ENCODE results near the gene ITLN2. TPM values are rescaled to one million over a fixed set of nuclear protein-coding genes. Genes with fewer than 3 reads are reported as not detected.

The ITLN2 gene
- total and polyA plus RNA-seq, 10 of the 15 experiments (the other 5 are each of a cell fraction or from before 2014, with no cell fraction given) = not detected

DNA sequence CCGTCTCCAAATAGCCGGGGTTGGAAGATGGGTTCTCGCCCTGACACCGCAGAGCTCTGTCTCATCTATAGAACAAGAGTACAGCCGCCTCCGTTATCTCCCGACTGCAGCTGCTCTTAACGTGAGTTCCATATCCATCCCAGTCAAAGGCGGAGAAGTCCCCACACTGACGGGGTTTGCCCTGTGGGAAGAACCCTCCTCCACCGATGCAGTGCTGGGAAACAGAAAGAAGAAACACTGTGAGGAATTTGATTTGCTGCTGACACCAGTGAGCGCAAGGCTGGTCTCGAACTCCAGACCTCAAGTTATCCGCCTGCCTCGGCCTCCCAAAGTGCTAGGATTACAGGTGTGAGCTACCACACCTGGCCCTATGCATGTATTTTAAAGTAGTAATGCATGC, 9.5 kb downstream of the ITLN2 start:
- DNase-seq (ENCODE audit: low read depth, low spot score) (no peak), ATAC-seq (no peak), FAIRE-seq (no peak)
- ChIA-PET RAD21 (ENCODE audit: unreplicated experiment) (interaction anchor here (1.2 kb wide), 1 partner anchor 35 kb away, joined by 3 read pairs; no protein-coding TSS in a partner anchor), POLR2A (interaction anchor here (0.9 kb wide), 1 partner anchor 108 kb away, joined by 3 read pairs; no protein-coding TSS in a partner anchor), SMC1A (ENCODE audit: uncharacterized antibody, unreplicated experiment) (interaction anchor here (1.5 to 1.6 kb wide), 2 partner anchors 42 to 108 kb away, joined by 5 read pairs; no protein-coding TSS in a partner anchor), CTCF (interaction anchor here (1.0 to 8.6 kb wide), 5 partner anchors 8 to 168 kb away, joined by 3 to 57 read pairs (median 5); partner anchors contain the start of gene ITLN2)
- H3K4me2 ChIP-seq (ENCODE audit: control insufficient read depth, insufficient read depth) = no peak overlapping the region
- in situ Hi-C loops (cut with MboI) (no loop called here), intact Hi-C loops (cut with micrococcal nuclease; ENCODE audit: unreplicated experiment) (no loop called here)
- no peaks in the 10 kb centered on the region for H3K4me1 ChIP-seq (ENCODE audit: control insufficient read depth, insufficient read depth, low read length)
- no TSS peak for BruUV-seq (replicated peaks)
- H3K27ac ChIP-seq (ENCODE audit: control insufficient read depth, insufficient read depth) = no peak overlapping the region
- H3K36me3 ChIP-seq (ENCODE audit: control insufficient read depth in 2 of 2, insufficient read depth in 2 of 2, low read length in 1 of 2) = no peaks in the 10 kb centered on the region
- no peak overlapping the region for H3K4me3 ChIP-seq
- H3K9me3 ChIP-seq (replicated peaks; ENCODE audit: control insufficient read depth, insufficient read depth, low read length) = no peaks in the 10 kb centered on the region
- no peaks in the 10 kb centered on the region for H3K27me3 ChIP-seq (replicated peaks in 1 of 2; ENCODE audit: control insufficient read depth in 2 of 2, insufficient read depth in 2 of 2, low read length in 1 of 2)
- WGBS (ENCODE audit: insufficient coverage, insufficient replicate concordance, low lambda C conversion rate, missing lambda C conversion rate) = 69% methylated on average over 15 of the region's 15 CpGs
- no peaks in the 10 kb centered on the region for H3K79me2 ChIP-seq (ENCODE audit: control insufficient read depth, insufficient read depth, low read length)
- H3K9ac ChIP-seq (ENCODE audit: control insufficient read depth, insufficient read depth, low read length) = no peak overlapping the region
- H2AFZ ChIP-seq (ENCODE audit: control insufficient read depth, low read depth, low read length) = no peak overlapping the region
- TF ChIP-seq POLR2A (IDR thresholded peaks at IDR 0.05; ENCODE audit: low read depth, low read length) (no peak), CHD2 (IDR thresholded peaks at IDR 0.05; ENCODE audit: borderline replicate concordance, low read depth, low read length) (no peak), CHD1 (IDR thresholded peaks at IDR 0.05; ENCODE audit: low read depth, low read length) (no peak), BACH1 (IDR thresholded peaks at IDR 0.05; ENCODE audit: borderline replicate concordance) (no peak), GABPA (IDR thresholded peaks at IDR 0.05; ENCODE audit: low read depth) (no peak), FOS (IDR thresholded peaks at IDR 0.05; ENCODE audit: borderline replicate concordance, extremely low read depth, insufficient read length) (no peak), BCL11A (IDR thresholded peaks at IDR 0.05; ENCODE audit: low read depth, low read length) (no peak), BHLHE40 (IDR thresholded peaks at IDR 0.05; ENCODE audit: borderline replicate concordance in 1 of 2, low read depth in 2 of 2, low read length in 1 of 2) (no peak), CBX3 (IDR thresholded peaks at IDR 0.05; ENCODE audit: borderline replicate concordance, low read depth) (no peak), KDM1A (IDR thresholded peaks at IDR 0.05; ENCODE audit: borderline replicate concordance) (no peak), CHD4 (IDR thresholded peaks at IDR 0.05) (no peak), IRF4 (IDR thresholded peaks at IDR 0.05; ENCODE audit: low read depth, low read length) (no peak)
- TF ChIP-seq, protein P1, sequence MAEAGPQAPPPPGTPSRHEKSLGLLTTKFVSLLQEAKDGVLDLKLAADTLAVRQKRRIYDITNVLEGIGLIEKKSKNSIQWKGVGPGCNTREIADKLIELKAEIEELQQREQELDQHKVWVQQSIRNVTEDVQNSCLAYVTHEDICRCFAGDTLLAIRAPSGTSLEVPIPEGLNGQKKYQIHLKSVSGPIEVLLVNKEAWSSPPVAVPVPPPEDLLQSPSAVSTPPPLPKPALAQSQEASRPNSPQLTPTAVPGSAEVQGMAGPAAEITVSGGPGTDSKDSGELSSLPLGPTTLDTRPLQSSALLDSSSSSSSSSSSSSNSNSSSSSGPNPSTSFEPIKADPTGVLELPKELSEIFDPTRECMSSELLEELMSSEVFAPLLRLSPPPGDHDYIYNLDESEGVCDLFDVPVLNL (IDR thresholded peaks at IDR 0.05; ENCODE audit: low read depth, low read length) = no peak
- TF ChIP-seq, protein P2, sequence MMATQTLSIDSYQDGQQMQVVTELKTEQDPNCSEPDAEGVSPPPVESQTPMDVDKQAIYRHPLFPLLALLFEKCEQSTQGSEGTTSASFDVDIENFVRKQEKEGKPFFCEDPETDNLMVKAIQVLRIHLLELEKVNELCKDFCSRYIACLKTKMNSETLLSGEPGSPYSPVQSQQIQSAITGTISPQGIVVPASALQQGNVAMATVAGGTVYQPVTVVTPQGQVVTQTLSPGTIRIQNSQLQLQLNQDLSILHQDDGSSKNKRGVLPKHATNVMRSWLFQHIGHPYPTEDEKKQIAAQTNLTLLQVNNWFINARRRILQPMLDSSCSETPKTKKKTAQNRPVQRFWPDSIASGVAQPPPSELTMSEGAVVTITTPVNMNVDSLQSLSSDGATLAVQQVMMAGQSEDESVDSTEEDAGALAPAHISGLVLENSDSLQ (IDR thresholded peaks at IDR 0.05) = no peak
- TF ChIP-seq, protein P3, sequence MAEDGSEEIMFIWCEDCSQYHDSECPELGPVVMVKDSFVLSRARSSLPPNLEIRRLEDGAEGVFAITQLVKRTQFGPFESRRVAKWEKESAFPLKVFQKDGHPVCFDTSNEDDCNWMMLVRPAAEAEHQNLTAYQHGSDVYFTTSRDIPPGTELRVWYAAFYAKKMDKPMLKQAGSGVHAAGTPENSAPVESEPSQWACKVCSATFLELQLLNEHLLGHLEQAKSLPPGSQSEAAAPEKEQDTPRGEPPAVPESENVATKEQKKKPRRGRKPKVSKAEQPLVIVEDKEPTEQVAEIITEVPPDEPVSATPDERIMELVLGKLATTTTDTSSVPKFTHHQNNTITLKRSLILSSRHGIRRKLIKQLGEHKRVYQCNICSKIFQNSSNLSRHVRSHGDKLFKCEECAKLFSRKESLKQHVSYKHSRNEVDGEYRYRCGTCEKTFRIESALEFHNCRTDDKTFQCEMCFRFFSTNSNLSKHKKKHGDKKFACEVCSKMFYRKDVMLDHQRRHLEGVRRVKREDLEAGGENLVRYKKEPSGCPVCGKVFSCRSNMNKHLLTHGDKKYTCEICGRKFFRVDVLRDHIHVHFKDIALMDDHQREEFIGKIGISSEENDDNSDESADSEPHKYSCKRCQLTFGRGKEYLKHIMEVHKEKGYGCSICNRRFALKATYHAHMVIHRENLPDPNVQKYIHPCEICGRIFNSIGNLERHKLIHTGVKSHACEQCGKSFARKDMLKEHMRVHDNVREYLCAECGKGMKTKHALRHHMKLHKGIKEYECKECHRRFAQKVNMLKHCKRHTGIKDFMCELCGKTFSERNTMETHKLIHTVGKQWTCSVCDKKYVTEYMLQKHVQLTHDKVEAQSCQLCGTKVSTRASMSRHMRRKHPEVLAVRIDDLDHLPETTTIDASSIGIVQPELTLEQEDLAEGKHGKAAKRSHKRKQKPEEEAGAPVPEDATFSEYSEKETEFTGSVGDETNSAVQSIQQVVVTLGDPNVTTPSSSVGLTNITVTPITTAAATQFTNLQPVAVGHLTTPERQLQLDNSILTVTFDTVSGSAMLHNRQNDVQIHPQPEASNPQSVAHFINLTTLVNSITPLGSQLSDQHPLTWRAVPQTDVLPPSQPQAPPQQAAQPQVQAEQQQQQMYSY (CRISPR knock-in tag; IDR thresholded peaks at IDR 0.05) = no peak
- TF ChIP-seq, protein P4, sequence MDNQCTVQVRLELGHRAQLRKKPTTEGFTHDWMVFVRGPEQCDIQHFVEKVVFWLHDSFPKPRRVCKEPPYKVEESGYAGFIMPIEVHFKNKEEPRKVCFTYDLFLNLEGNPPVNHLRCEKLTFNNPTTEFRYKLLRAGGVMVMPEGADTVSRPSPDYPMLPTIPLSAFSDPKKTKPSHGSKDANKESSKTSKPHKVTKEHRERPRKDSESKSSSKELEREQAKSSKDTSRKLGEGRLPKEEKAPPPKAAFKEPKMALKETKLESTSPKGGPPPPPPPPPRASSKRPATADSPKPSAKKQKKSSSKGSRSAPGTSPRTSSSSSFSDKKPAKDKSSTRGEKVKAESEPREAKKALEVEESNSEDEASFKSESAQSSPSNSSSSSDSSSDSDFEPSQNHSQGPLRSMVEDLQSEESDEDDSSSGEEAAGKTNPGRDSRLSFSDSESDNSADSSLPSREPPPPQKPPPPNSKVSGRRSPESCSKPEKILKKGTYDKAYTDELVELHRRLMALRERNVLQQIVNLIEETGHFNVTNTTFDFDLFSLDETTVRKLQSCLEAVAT (IDR thresholded peaks at IDR 0.05) = no peak
- no peaks in the 10 kb centered on the region for H4K20me1 ChIP-seq (ENCODE audit: control insufficient read depth, insufficient read depth)
